Hematopoietic multipotent progenitor cell treated with erythropoietin and hydrocortisone succinate and interleukin-3 and kit ligand, for 8 days (in vitro differentiated cells): ENCODE measurements around the gene GNG4.
A peak's percentile ranks its signal among the peaks of the same experiment; 100 is the strongest.
"Not testable (repeated sequence)": the region's sequence is repeated elsewhere in the genome, so short reads cannot be mapped to it uniquely, and the experiment has no call there.

Source experiments
- DNase-seq: peaks from one replicate; pipeline ENCODE4 v3.0.0-alpha.2; 2015

The GNG4 gene

GRCh38 chr1:235648407-235648907 is 1.1 kb downstream of the GNG4 start:
- peak; percentile 19 for DNase-seq

- not testable (repeated sequence) for DNase-seq
These were observed 2.0 kb downstream of the GNG4 start for GRCh38 chr1:235647537-235647936.

- DNase-seq, result no peak
These were observed 3.1 kb downstream of the GNG4 start for GRCh38 chr1:235646463-235646862.

GRCh38 chr1:235644693-235645305 is 4.8 kb downstream of the GNG4 start:
- DNase-seq, result no peak

- DNase-seq, result no peak
These were observed 5.5 kb downstream of the GNG4 start for GRCh38 chr1:235643837-235644692.

GRCh38 chr1:235642943-235643371 is 6.6 kb downstream of the GNG4 start:
- DNase-seq, result no peak

GRCh38 chr1:235642011-235642942 is 7.3 kb downstream of the GNG4 start:
- no peak for DNase-seq

- DNase-seq, result no peak
These were observed 9.0 kb downstream of the GNG4 start for GRCh38 chr1:235640580-235640979.

- no peak for DNase-seq
These were observed 10.1 kb downstream of the GNG4 start for GRCh38 chr1:235639226-235640205.

- not testable (repeated sequence) for DNase-seq
These were observed 11.0 kb downstream of the GNG4 start for GRCh38 chr1:235638612-235639011.

GRCh38 chr1:235637756-235638534 is 11.6 kb downstream of the GNG4 start:
- no peak for DNase-seq

- DNase-seq, result no peak
These were observed 13.5 kb downstream of the GNG4 start for GRCh38 chr1:235635938-235636662.

GRCh38 chr1:235632506-235633401 is 16.8 kb downstream of the GNG4 start:
- DNase-seq, result no peak

- no peak for DNase-seq
These were observed 17.8 kb downstream of the GNG4 start for GRCh38 chr1:235631816-235632215.

- no peak for DNase-seq
These were observed 21.1 kb downstream of the GNG4 start for GRCh38 chr1:235628316-235629005.

- DNase-seq, result no peak
These were observed 23.8 kb downstream of the GNG4 start for GRCh38 chr1:235625831-235626230.

- no peak for DNase-seq
These were observed 24.2 kb downstream of the GNG4 start for GRCh38 chr1:235625340-235625739.

GRCh38 chr1:235624721-235625333 is 24.8 kb downstream of the GNG4 start:
- DNase-seq, result no peak
